Fibroblast of mammary gland (primary cell): ENCODE data around the gene PGAP3.

ENCODE experiments used
- DNase-seq: peaks from one replicate; pipeline ENCODE4 v3.0.0-alpha.2; 2010; ENCODE audit warnings: low read depth
- H3K4me3 ChIP-seq: 2 replicates; pipeline ENCODE4 v1.5.1; 2011; ENCODE audit warnings: low read depth, mild to moderate bottlenecking, low read length, moderate library complexity; ENCODE audit not compliant: control insufficient read depth
- TF ChIP-seq, protein P1 (sequence below): conservative IDR thresholded peaks from 2 replicates; pipeline ENCODE4 v1.5.1; 2011; ENCODE audit warnings: low read depth, low read length, inconsistent platforms; ENCODE audit not compliant: control insufficient read depth, insufficient read depth

PGAP3 gene

DNA sequence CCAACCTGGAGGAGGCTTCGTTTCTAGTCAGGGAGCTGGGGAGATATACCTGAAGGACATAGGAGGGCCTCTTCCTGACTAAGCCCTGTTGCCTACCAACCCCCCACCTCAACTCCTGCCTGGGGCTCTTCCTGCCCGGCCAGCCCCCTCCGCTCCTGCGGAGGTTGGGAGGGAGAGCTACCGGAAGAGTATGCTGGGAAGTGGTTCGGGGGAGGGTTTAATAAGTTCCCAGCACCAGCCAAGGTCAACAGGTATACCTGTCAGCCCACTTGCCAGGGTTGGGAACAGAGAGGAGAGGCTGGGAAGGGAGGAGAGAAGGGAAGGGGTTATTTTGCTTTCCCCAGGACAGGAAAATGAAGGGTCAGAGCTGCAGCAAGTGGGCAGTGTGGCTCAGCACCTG is 56.5 kb downstream of the PGAP3 start:
- no peak overlapping the region for H3K4me3 ChIP-seq
- DNase-seq, result no peak
- TF ChIP-seq, protein P1, sequence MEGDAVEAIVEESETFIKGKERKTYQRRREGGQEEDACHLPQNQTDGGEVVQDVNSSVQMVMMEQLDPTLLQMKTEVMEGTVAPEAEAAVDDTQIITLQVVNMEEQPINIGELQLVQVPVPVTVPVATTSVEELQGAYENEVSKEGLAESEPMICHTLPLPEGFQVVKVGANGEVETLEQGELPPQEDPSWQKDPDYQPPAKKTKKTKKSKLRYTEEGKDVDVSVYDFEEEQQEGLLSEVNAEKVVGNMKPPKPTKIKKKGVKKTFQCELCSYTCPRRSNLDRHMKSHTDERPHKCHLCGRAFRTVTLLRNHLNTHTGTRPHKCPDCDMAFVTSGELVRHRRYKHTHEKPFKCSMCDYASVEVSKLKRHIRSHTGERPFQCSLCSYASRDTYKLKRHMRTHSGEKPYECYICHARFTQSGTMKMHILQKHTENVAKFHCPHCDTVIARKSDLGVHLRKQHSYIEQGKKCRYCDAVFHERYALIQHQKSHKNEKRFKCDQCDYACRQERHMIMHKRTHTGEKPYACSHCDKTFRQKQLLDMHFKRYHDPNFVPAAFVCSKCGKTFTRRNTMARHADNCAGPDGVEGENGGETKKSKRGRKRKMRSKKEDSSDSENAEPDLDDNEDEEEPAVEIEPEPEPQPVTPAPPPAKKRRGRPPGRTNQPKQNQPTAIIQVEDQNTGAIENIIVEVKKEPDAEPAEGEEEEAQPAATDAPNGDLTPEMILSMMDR, result no peak

DNA sequence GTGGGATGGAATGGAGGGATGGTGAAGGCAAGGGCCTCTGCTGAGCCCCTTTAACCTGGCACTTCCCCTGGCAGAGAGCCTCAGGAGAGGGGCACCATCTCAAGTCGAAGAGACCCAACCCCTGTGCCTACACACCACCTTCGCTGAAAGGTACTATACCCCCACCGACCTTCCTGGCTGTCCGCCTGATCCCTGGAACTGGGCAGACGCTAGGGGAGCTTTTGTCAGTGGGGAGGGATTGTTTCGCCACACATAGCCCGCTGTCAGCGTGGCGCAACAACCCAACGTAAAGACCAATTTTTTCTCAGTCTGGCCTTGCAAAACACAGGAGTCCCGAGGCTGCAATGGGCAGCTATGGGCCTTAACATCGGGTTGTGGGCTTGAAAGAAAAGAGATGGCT is 58.0 kb downstream of the PGAP3 start:
- TF ChIP-seq, protein P1, result no peak
- DNase-seq, result no peak
- no peak overlapping the region for H3K4me3 ChIP-seq

DNA sequence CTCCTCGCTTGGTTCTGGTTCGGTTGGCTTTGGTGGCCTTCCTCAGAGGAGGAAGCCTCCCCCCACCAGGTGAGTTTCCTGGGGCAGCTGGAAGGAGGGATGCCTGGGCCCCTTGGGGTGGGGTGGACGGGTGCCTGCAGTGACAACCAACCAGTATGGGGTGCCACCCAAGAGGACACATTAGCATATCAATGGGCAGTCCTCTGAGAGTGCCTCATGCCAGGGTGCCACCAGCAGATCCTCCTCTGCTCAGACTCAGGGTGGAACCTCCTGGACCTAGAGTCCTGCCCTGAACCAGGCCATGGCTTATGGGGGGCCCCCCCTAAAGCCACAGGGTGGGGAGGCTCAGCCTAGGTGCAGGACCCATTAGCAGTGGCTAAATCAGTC is 58.4 kb downstream of the PGAP3 start:
- TF ChIP-seq, protein P1, result no peak
- no peak for DNase-seq
- no peak overlapping the region for H3K4me3 ChIP-seq

GRCh38 chr17:39628655-39629493 is 59.0 kb downstream of the PGAP3 start:
- DNase-seq, result no peak
- TF ChIP-seq, protein P1, result no peak
- H3K4me3 ChIP-seq, result no peak overlapping the region

- no peak for DNase-seq
- TF ChIP-seq, protein P1, result no peak
- H3K4me3 ChIP-seq, result no peak overlapping the region
Observed at GRCh38 chr17:39627712-39628516, 59.9 kb downstream of the PGAP3 start.

DNA sequence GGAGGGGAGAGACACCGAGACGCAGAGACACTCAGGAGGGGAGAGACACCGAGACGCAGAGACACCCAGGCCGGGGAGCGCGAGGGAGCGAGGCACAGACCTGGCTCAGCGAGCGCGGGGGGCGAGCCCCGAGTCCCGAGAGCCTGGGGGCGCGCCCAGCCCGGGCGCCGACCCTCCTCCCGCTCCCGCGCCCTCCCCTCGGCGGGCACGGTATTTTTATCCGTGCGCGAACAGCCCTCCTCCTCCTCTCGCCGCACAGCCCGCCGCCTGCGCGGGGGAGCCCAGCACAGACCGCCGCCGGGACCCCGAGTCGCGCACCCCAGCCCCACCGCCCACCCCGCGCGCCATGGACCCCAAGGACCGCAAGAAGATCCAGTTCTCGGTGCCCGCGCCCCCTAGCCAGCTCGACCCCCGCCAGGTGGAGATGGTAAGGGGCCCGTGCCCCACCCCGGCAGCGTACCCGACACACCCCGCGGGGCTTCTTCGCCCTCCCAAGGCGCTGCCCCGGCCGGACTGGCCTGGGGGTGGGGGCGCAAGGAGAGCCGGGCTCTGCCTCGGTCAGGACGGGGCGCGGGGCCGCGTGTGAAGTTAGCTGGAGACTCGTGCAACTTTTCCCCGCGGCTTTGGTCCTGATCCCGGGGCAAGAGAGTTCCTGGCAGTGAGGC is 60.7 kb downstream of the PGAP3 start:
- no peak for DNase-seq
- H3K4me3 ChIP-seq, result peak overlapping the region; percentile 4
- TF ChIP-seq, protein P1, result no peak
